Astrocyte (in vitro differentiated cells and primary cell): ENCODE data around the gene GRK3.

Experiments used
- CTCF ChIP-seq: IDR thresholded peaks from 2 replicates; pipeline ENCODE4 v1.5.1; 2011; ENCODE audit warnings: low read depth, mild to moderate bottlenecking, inconsistent platforms, low read length, moderate library complexity; ENCODE audit not compliant: insufficient read depth
- EZH2 ChIP-seq: IDR thresholded peaks from 2 replicates; pipeline ENCODE4 v1.6.1; 2012; ENCODE audit warnings: mild to moderate bottlenecking, low read length, inconsistent platforms; ENCODE audit not compliant: insufficient read depth

- TF ChIP-seq EZH2, result no peak
- no peak for TF ChIP-seq CTCF
These were observed 65.1 kb downstream of the GRK3 start for GRCh38 chr22:25629613-25630012.
